Measurements from ENCODE around the gene SPOCK3. TPM values are rescaled to one million over a fixed set of nuclear protein-coding genes. Genes with fewer than 3 reads are reported as not detected.

Gene SPOCK3
- total RNA-seq, 1 donor from 2014 or later: 23.6 TPM

DNA sequence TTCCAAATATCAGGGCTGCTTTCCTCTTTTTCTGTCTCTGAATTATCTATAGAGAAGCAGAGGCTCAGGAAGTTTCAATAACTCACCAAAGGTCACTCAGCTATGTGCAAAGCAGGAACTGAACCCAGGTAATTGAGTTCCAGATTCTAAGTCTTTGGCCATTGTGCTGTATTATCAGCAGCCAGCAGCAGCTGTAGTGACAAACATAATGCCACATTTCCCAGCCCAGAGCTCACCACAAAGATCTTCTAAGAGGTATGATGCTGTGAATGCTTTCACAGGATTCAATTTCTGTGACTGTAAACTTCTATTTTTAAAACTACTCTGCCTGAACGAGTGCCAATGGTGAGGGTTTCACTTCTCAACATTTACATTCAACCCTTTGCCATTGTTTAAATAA is 56.4 kb downstream of the SPOCK3 start:
- FAIRE-seq (no peak), DNase-seq (ENCODE audit: low spot score in 2 of 2) (no peak)

DNA sequence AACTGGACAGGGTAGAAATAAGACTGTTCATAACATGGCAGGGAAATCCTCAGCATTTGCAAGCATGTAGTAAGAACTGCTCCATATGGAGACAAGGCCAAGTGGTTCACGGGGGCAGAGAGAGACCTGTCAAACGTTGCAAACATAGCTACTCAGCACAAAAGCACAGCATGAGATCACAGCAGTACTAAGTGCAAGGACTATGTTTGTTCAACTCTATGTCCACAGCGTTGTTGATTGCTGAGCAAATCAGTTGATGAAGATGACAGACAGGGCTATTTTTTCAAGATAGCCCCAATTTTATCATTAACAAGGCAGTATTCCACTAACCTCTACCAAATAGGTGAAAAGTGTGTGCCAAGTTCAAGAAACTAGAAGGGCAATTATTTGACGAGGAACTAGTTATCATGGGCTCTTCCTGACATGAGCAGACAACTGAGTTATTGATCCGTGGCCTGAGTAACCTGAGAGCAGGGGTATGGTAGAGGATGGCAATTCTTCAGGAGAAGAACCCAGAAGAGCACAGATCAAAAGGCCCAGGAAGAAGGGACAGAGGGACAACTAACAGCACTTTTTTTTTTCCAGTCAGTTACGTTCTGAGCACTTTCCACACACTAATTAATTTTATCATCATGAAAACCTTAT is 57.4 kb downstream of the SPOCK3 start:
- DNase-seq (ENCODE audit: low spot score in 2 of 2): no peak
- no peak for FAIRE-seq

- no peak for DNase-seq (ENCODE audit: low spot score in 2 of 2)
- FAIRE-seq: no peak
Observed at GRCh38 chr4:167171928-167172327, 62.4 kb downstream of the SPOCK3 start.

DNA sequence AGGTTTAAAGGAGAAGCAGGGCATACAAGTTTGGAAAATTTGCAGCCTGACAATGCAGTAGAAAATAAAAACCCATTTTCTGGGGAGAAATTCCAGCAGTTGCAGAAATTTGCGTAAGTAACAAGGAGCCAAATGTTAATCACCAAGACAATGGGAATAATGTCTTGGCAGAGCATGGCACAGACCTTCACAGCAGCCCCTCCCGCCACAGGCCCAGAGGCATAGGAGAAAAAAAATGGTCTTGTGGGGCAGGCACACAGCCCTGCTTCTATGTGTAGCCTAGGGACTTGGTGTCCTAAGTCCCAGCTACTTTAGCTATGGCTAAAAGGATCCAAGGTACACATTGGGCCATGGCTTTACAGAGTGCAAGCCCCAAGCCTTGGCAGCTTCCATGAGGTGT is 65.7 kb downstream of the SPOCK3 start:
- no peak for FAIRE-seq
- DNase-seq (ENCODE audit: low spot score in 2 of 2): no peak

DNA sequence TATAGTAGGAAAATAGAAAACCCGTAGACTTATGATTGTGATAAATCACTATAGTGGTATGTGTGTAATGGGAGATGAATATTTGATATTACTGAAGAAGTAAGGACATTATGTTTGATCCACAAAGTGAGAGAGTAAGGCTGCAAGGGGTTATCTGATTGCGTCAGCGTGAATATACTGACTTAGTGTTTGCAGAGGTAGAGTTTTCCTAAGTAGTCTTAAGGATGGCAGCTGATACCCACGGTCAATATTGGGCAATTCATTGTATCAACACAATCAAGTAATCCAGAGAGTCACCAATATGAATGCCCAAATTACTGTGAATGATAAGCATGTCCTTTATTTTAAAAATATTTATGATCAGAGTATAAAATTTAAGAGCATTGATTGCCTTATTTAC is 83.7 kb downstream of the SPOCK3 start:
- FAIRE-seq (no peak), DNase-seq (ENCODE audit: low spot score in 2 of 2) (no peak)

GRCh38 chr4:167144605-167145004 is 89.7 kb downstream of the SPOCK3 start:
- FAIRE-seq: no peak
- no peak for DNase-seq (ENCODE audit: low spot score in 2 of 2)

DNA sequence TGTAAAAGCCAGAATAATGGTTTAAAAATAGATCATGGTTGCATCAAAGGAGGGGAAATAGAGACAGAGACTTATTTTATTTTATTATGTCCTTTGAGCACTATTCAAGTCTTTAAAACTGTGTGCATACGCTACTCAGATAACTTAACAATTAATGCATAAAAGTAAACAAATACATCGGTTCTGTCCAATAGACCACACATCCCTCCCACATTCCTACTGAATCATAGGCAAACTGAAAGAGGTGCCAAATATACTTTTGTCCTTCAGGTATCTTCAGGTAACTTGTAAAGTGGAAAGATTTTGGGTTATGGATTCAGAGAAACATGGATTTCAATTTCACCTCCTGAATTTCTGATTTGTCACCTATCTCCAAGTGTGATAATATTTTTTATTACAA is 91.3 kb downstream of the SPOCK3 start:
- FAIRE-seq: no peak
- no peak for DNase-seq (ENCODE audit: low spot score in 2 of 2)

DNA sequence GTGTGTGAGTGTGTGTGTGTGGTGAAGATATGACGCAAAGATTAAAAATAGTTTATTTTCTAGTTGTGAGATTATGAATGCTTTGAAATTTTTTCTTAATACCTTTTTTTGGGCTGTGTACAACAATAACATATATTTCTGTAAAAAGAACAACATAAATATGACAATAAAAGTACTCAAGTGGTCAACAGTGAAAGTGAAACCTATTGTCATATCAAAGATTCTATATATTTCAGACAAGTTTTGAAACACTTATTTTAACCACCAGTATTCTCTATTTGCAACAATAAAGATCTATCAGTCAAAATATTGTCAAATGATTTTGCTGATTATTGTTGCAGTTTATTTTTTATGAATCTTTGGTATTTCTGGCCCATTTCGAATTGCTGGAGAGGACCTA is 98.0 kb downstream of the SPOCK3 start:
- DNase-seq (ENCODE audit: low spot score in 2 of 2) (no peak), FAIRE-seq (no peak)

DNA sequence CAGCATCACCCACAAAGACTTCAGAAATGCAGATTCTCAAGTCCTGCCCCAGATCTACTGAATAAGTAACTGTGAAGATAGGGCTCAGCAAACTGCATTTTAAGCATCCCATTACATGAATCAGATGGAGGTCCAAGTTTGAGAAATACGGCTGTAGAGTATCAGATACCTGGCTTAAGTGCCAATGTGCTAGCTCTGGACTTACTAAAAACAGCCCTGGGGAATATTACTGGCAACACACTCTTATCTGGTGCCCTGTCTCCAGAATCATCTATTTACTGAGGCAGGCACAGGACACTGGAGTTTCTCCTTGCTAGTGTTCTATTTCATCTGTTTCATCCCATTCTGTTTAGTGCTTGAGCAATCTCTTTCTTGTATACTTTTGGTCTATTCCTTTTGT is 105.1 kb downstream of the SPOCK3 start:
- DNase-seq (ENCODE audit: low spot score in 2 of 2): no peak
- FAIRE-seq: no peak

GRCh38 chr4:167119392-167119791 is 114.9 kb downstream of the SPOCK3 start:
- FAIRE-seq: no peak
- no peak for DNase-seq (ENCODE audit: low spot score in 2 of 2)

GRCh38 chr4:167117273-167117672 is 117.0 kb downstream of the SPOCK3 start:
- FAIRE-seq: no peak
- DNase-seq (ENCODE audit: low spot score in 2 of 2): no peak

- DNase-seq (ENCODE audit: low spot score in 2 of 2): no peak
- no peak for FAIRE-seq
Observed at GRCh38 chr4:167114416-167114971, 119.8 kb downstream of the SPOCK3 start.

DNA sequence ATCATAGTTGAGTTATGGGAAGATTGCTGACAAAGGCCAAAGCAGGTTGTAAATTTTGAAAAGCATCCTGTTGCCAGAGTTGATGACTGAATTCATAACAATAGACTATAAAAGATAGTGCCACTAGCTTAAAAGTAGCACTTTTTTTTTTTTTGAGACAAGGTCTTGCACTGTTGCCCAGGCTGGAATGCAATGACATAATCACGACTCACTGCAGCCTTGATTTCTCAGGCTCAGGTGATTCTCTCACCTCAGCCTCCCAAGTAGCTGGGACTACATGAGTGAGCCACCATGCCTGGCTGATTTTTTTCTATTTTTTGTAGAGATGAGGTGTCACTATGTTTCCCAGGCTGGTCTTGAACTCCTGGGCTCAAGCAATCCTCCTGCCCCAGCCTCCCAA is 122.7 kb downstream of the SPOCK3 start:
- no peak for FAIRE-seq
- no peak for DNase-seq (ENCODE audit: low spot score in 2 of 2)

DNA sequence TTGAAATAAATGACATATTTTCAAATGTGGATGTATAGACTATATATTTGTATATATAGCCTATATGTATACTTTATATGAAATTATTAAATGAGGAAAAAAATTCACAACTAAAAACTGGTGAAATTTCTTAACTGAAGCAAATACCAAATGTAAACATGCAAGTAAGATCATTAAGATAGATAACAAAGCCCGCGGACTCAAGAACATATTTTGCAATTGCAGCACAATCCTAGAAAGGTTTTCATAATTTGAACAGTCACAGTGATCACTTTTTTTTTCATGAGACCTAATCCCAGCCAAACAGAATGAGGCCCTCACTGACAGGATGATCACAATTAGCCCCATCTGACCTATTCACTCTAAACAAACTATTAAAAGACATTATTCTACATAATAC is 123.2 kb downstream of the SPOCK3 start:
- DNase-seq (ENCODE audit: low spot score in 2 of 2) (no peak), FAIRE-seq (no peak)

GRCh38 chr4:167109859-167110258 is 124.4 kb downstream of the SPOCK3 start:
- no peak for DNase-seq (ENCODE audit: low spot score in 2 of 2)
- FAIRE-seq: no peak

GRCh38 chr4:167105857-167106256 is 128.4 kb downstream of the SPOCK3 start:
- DNase-seq (ENCODE audit: low spot score in 2 of 2): no peak
- no peak for FAIRE-seq

- no peak for DNase-seq (ENCODE audit: low spot score in 2 of 2)
- no peak for FAIRE-seq
Observed at GRCh38 chr4:167102475-167102874, 131.8 kb downstream of the SPOCK3 start.

- FAIRE-seq (no peak), DNase-seq (ENCODE audit: low spot score in 2 of 2) (no peak)
Observed at GRCh38 chr4:167101035-167101434, 133.3 kb downstream of the SPOCK3 start.

DNA sequence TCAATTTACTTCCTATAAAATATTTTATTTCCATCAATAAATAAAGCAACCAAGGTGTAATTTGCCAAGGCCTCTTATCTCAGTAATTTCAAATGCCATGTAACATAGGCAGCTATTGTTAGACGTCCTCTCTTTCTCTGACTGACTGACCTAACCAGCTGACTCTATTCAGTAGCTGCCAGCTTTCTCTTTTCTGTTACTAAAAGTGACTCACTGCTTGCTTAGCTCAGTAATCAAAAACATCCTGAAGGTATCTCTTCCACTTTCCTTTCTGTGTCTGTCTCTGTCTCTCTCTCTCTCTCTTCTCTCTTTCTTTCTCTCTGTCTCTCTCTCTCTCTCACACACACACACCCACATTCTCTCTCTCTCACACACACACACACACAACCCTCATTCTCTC is 134.2 kb downstream of the SPOCK3 start:
- DNase-seq (ENCODE audit: low spot score in 2 of 2) (no peak), FAIRE-seq (peak; percentile 83)

DNA sequence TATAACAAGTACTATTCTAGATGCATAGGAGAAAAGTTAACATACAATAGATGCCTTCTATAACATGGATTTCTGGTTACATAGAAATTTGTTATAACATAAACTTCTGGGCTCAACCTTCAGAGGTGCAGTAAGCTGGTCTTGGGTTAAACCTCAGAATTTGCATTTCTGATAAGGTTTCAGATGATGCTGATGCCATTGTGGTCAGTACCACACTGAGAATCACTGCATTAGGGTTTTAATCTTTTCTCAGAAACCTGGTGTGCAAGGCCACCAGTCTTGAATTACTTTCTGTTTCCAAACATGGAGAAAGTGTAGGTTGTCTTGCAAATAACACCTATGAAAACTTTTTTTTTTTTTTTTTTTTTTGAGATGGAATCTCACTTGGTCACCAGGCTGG is 146.2 kb downstream of the SPOCK3 start:
- no peak for FAIRE-seq
- DNase-seq (ENCODE audit: low spot score in 2 of 2): no peak

DNA sequence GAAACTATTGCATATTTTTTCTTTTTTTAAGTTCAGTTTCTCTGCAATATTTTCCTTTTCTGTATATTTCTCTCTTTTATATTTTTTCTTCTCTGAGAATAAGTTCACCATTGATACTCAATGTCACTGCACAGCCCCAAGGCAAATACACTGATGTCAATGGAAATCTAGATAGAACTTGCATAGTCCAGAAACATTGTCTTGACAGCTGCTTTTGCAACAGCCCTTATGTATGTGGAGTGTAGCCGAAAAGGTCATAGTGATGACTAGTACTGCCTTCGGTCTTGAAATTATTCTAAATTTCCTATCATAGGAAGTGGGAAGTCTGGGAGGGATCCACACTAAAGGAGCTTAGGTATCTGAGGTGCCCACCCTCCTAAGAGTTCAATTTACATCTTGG is 150.0 kb downstream of the SPOCK3 start:
- DNase-seq (ENCODE audit: low spot score in 2 of 2) (no peak), FAIRE-seq (no peak)

GRCh38 chr4:167079762-167080161 is 154.5 kb downstream of the SPOCK3 start:
- DNase-seq (ENCODE audit: low spot score in 2 of 2) (no peak), FAIRE-seq (no peak)

GRCh38 chr4:167052631-167053091 is 181.6 kb downstream of the SPOCK3 start:
- DNase-seq (ENCODE audit: low spot score in 2 of 2): no peak
- no peak for FAIRE-seq

All from frontal cortex (tissue), 4 donors.